Progenitor cell of endocrine pancreas (in vitro differentiated cells): ENCODE results near the gene ATP13A5. TPM values are rescaled to one million over a fixed set of nuclear protein-coding genes. Genes with fewer than 3 reads are reported as not detected.

Experiments used
- DNase-seq: peaks from one replicate; pipeline ENCODE4 v3.0.0; 2021; ENCODE audit warnings: low spot score; ENCODE audit not compliant: unreplicated experiment
- H3K27ac Mint-ChIP-seq: 2 replicates; pipeline ENCODE4 v1.8.0; 2021; ENCODE audit warnings: mild to moderate bottlenecking, moderate library complexity, mixed read lengths
- H3K27me3 Mint-ChIP-seq: 2 replicates; pipeline ENCODE4 v1.8.0; 2021; ENCODE audit warnings: mixed read lengths
- H3K36me3 Mint-ChIP-seq: 2 replicates; pipeline ENCODE4 v1.8.0; 2022; ENCODE audit warnings: mixed read lengths; ENCODE audit not compliant: insufficient read depth
- H3K4me1 Mint-ChIP-seq: 2 replicates; pipeline ENCODE4 v1.8.0; 2021; ENCODE audit warnings: low read depth, mixed read lengths
- H3K4me3 Mint-ChIP-seq: 2 replicates; pipeline ENCODE4 v1.8.0; 2021; ENCODE audit warnings: low read depth, mild to moderate bottlenecking, moderate library complexity, mixed read lengths
- H3K9me3 Mint-ChIP-seq: 2 replicates; pipeline ENCODE4 v1.8.0; 2021; ENCODE audit warnings: low read depth, mixed read lengths
- total RNA-seq: library from RNA; stranded (reverse); gene quantifications from 2 replicates; pipeline ENCODE4 v1.2.1, GENCODE V29; 2021
- TF ChIP-seq, protein P1 (sequence below): fragments of 200-600 bp; sonication (generic); IDR thresholded peaks from one replicate; pipeline ENCODE4 v1.5.0; 2021; ENCODE audit warnings: antibody characterized with exemption, mild to moderate bottlenecking; ENCODE audit not compliant: unreplicated experiment

The ATP13A5 gene
- total RNA-seq, 1 donor from 2014 or later: 0.07 TPM

GRCh38 chr3:193243571-193243970 is 135.0 kb downstream of the ATP13A5 start:
- TF ChIP-seq, protein P1, sequence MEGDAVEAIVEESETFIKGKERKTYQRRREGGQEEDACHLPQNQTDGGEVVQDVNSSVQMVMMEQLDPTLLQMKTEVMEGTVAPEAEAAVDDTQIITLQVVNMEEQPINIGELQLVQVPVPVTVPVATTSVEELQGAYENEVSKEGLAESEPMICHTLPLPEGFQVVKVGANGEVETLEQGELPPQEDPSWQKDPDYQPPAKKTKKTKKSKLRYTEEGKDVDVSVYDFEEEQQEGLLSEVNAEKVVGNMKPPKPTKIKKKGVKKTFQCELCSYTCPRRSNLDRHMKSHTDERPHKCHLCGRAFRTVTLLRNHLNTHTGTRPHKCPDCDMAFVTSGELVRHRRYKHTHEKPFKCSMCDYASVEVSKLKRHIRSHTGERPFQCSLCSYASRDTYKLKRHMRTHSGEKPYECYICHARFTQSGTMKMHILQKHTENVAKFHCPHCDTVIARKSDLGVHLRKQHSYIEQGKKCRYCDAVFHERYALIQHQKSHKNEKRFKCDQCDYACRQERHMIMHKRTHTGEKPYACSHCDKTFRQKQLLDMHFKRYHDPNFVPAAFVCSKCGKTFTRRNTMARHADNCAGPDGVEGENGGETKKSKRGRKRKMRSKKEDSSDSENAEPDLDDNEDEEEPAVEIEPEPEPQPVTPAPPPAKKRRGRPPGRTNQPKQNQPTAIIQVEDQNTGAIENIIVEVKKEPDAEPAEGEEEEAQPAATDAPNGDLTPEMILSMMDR: no peak
- H3K4me1 Mint-ChIP-seq: peaks cover 2% of the 10 kb centered on the region
- peaks cover 17% of the 10 kb centered on the region for H3K27me3 Mint-ChIP-seq
- DNase-seq: no peak
- H3K4me3 Mint-ChIP-seq: no peak overlapping the region
- peaks cover 3% of the 10 kb centered on the region for H3K36me3 Mint-ChIP-seq
- H3K27ac Mint-ChIP-seq: no peak overlapping the region
- H3K9me3 Mint-ChIP-seq: peaks cover 16% of the 10 kb centered on the region

DNA sequence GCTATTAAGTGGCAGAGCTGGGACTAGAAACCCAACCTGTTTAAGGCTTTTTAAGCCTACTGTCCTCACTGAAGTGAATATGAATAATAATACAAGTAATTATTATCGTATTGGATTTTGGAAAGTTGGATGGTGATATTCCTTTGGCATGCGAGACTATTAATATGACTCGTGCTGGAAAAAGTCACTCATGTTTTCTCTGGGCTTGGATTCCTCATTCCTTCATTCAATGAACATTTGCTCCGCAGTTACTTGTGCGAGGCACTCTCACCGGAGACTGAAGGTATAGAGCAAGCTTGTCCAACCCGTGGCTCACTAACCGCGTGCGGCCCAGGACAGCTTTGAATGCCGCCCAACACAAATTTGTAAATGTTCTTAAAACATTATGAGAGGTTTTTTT is 136.8 kb downstream of the ATP13A5 start:
- H3K4me3 Mint-ChIP-seq: peak overlapping the region; percentile 73
- H3K36me3 Mint-ChIP-seq: no peaks in the 10 kb centered on the region
- no peak overlapping the region for H3K27ac Mint-ChIP-seq
- peaks cover 20% of the 10 kb centered on the region for H3K27me3 Mint-ChIP-seq
- TF ChIP-seq, protein P1: no peak
- peaks cover 2% of the 10 kb centered on the region for H3K9me3 Mint-ChIP-seq
- no peak for DNase-seq
- peaks cover 2% of the 10 kb centered on the region for H3K4me1 Mint-ChIP-seq

DNA sequence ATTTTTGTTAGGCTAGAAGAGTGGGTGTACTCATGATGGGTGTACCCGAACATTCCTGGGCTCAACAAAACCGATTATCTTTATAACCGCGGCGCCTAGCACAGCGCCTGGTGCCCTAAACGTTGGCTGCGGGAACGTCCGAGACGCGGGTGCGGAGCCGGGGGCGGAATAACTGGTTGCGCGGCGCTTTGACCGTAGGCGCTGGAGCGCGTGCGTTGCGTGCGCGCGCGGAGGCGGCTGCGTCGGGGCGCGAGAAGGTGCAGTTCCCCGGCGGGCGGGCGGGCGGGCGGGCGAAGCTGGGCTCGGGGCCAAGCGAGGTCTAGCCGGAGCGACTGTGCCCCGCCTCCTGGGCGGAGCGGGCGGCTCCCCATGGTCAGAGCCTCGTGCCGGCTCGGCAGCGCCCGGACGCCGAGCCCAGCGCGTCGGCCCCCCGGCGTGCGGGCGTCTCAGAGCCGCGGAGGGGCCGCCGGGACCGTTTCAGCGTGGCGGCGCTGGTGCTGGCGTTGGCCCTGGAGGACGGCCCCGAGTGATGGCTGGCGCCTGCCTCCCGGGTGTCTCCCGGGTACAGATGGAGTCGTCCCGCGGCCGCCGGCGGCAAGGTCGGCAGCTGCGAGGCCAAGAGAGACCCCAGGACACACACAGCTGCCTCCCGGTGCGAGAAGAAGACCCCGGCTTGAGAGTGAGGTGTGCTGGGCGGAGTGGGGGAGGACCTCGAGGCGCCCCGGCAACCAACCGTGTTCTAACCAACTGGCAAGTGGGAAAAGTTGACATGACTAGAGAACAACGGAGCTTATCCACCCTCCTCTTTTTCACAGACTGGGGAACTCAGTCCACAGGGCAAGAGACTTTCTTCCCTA is 137.5 kb downstream of the ATP13A5 start, which contains the start of gene PLAAT1:
Gene PLAAT1, plus strand, starts transcription at position 373 of the 857 bp plus-strand sequence. CDS start 14,429 bp downstream, outside the sequence.
- H3K9me3 Mint-ChIP-seq: no peaks in the 10 kb centered on the region
- peak within 1 kb of the TSS; percentile 83 for H3K4me3 Mint-ChIP-seq
- H3K27me3 Mint-ChIP-seq: peaks cover 20% of the 10 kb centered on the region
- H3K27ac Mint-ChIP-seq: peak within 1 kb of the TSS; percentile 93
- H3K36me3 Mint-ChIP-seq: no peaks in the 10 kb centered on the region
- peaks cover 2% of the 10 kb centered on the region for H3K4me1 Mint-ChIP-seq
- TF ChIP-seq, protein P1: no peak
- DNase-seq: peak; percentile 62

GRCh38 chr3:193240436-193240849 is 138.1 kb downstream of the ATP13A5 start:
- DNase-seq: no peak
- Mint-ChIP-seq H3K36me3 (no peaks in the 10 kb centered on the region), H3K4me1 (peaks cover 2% of the 10 kb centered on the region), H3K27ac (peak overlapping the region; percentile 93), H3K27me3 (peaks cover 20% of the 10 kb centered on the region), H3K9me3 (no peaks in the 10 kb centered on the region), H3K4me3 (peak overlapping the region; percentile 83)
- TF ChIP-seq, protein P1: no peak

GRCh38 chr3:193237030-193237429 is 141.5 kb downstream of the ATP13A5 start:
- TF ChIP-seq, protein P1: no peak
- no peaks in the 10 kb centered on the region for H3K36me3 Mint-ChIP-seq
- peaks cover 2% of the 10 kb centered on the region for H3K4me1 Mint-ChIP-seq
- H3K27me3 Mint-ChIP-seq: peaks cover 6% of the 10 kb centered on the region
- H3K9me3 Mint-ChIP-seq: no peaks in the 10 kb centered on the region
- no peak overlapping the region for H3K4me3 Mint-ChIP-seq
- no peak for DNase-seq
- no peak overlapping the region for H3K27ac Mint-ChIP-seq
